ENCODE data around the gene KCNJ15.

DNA sequence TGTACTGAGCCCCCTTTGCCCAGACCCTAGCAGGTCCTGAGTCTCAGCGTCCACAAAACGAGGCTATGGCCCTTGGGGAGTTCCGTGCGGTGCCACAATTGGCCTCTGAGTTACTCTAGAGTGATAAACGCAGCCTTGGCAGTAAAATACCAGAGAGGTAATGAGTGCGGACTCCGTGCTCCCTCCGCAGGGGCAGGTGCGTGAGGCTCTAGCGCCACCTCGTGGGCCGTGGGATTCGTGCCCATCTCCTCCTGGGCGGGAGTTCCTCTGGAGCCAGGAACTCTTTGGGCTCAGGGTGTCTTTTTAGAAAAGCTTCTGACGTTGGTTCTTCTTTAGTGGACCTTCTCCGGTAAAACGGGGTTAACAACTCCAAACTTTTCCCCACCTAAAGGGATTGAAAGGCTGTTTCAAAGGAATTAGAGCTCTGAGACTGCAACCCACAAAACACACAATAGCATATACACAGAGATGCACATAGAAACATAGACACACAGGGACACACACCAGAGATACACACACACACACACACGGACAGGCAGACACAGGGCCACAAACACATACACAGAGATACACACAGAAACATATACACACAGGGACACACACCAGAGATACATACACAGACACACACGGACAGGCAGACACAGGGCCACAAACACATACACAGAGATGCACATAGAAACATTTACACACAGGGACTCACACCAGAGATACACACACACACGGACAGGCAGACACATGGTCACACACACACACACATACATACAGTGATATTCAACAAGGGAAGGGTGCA is 99.4 kb downstream of the KCNJ15 start:
- peak; percentile 55 to 94 (median 89) for TF ChIP-seq CTCF (IDR thresholded peaks at IDR 0.05 in 2 of 3, conservative IDR thresholded peaks at IDR 0.05 in 1 of 3; ENCODE audit: borderline replicate concordance in 1 of 3, insufficient read depth in 1 of 3, low read depth in 2 of 3, low read length in 2 of 3)
- peak; percentile 80 for TF ChIP-seq RAD21 (IDR thresholded peaks at IDR 0.05; ENCODE audit: low read depth)
- no peak for TF ChIP-seq POLR2A (IDR thresholded peaks at IDR 0.05; ENCODE audit: borderline replicate concordance, extremely low read depth, insufficient read depth, insufficient read length)
- TF ChIP-seq SRF (IDR thresholded peaks at IDR 0.05; ENCODE audit: low read depth), result no peak
- TF ChIP-seq ELF1 (IDR thresholded peaks at IDR 0.05; ENCODE audit: borderline replicate concordance, low read depth), result no peak
- TF ChIP-seq EZH2 (IDR thresholded peaks at IDR 0.05), result no peak
- TF ChIP-seq MAX (IDR thresholded peaks at IDR 0.05), result no peak
- no peak for TF ChIP-seq SP1 (IDR thresholded peaks at IDR 0.05; ENCODE audit: low read depth)
- TF ChIP-seq EZH2phosphoT487 (IDR thresholded peaks at IDR 0.05; ENCODE audit: borderline replicate concordance), result no peak

Data from HCT116 (cell line).